Stimulated activated CD8-positive, alpha-beta memory T cell treated with anti-CD3 and anti-CD28 coated beads, Interleukin-2, amount 100 ng/mL, for 48 hours (primary cell): ENCODE data around the gene RRH.
A peak's percentile ranks its signal among the peaks of the same experiment; 100 is the strongest.
"Not testable (repeated sequence)": the region's sequence is repeated elsewhere in the genome, so short reads cannot be mapped to it uniquely, and the experiment has no call there.

Experiments
- DNase-seq, 2 donors: peaks; one replicate each; pipeline ENCODE4 v3.0.0-alpha.2; 2020; ENCODE audit warnings: low read depth in 2 of 2

Gene RRH, protein sequence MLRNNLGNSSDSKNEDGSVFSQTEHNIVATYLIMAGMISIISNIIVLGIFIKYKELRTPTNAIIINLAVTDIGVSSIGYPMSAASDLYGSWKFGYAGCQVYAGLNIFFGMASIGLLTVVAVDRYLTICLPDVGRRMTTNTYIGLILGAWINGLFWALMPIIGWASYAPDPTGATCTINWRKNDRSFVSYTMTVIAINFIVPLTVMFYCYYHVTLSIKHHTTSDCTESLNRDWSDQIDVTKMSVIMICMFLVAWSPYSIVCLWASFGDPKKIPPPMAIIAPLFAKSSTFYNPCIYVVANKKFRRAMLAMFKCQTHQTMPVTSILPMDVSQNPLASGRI

DNA sequence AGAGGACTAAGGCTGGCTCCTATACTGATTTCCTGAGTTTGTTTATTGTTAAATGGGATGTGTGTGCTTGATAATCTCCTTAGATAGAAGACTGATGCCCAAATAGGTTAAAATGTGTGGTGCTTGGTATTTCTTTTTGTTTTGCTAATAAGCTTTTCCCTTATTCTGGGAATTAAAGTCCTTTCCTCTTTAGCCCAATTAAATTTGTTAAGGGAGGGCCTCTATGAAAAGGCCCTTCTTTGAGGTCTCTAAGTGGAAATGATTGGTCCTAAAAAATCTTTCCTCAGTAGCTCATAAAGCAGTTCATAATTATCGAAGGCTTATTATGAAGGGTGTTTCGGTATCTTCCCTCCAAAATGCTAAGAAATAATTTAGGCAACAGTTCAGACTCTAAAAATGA lies at the start of gene RRH:
RRH (plus strand) TSS at position 301 of the 400 bp plus-strand sequence; CDS start at position 357, 56 bp downstream.
- DNase-seq, result no peak

DNA sequence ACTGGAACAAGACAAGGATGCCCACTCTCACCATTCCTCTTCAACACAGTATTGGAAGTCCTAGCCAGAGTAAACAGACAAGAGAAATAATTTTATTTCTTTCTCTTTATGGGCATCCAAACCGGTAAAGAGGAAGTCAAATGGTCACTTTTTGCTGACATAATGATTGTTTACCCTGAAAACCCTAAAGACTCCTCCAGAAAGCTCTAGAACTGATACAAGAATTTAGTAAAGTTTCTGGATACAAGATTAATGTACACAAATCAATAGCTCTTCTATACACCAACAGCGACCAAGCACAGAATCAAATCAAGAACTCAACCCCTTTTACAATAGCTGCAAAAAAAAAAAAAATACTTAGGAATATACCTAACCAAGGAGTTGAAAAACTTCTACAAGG lies 45.7 kb upstream of the RRH start:
- DNase-seq, result not testable (repeated sequence)

DNA sequence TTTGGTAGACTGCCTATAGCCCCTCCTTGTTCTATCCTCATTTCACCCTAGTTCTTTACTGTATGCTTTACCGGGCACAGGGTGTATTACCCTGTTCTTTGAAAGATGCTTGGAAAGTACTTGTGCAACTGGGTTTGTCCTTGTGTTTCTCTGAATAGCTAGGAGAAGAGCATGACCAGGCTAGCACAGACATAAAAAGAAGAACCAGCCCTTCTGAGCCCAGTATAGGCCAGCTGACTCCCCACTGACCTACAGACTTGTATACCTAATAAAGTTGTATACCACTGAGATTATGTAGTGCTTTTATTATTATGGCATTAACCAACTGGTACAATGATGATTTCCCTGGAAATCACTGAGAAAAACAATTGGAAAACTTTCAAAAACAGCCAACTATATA lies 40.9 kb upstream of the RRH start:
- no peak for DNase-seq

DNA sequence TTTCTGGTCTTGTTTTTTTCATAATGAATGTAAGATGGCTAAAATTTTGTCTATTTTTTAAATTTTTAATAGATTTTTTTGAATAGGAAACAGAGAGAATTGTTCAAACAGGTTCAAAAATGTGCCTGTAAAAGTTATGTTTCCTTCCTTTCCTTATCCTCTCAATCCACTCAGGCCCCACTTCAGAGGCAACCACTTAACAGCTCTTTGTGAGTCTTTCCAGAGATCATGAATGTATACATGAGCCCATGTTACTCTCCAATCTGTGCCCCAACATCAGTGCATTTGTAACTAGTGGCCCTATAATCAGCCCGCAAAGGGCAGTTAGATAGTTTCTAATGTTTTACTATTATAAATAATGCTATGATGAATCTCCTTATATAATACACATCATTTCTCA lies 40.0 kb upstream of the RRH start:
- no peak for DNase-seq

DNA sequence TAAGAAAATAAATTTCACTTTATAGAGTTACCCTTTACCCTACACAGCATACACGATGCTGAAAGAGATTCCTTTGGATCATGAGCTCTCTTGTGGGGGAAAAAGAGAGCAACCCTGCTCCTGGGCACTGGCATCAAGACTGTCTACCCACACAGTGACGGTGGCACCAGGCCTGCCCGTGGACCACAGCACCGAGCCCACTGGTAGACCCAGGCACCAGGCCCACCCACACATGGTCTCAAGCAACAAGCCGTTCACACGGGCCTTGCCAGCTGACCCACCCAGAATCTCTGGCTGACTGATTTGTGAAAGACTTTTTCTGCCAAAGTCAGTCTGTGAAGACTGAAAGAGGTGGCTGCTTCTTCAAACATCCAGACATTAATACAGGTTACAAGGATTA lies 32.7 kb upstream of the RRH start:
- DNase-seq, result no peak

DNA sequence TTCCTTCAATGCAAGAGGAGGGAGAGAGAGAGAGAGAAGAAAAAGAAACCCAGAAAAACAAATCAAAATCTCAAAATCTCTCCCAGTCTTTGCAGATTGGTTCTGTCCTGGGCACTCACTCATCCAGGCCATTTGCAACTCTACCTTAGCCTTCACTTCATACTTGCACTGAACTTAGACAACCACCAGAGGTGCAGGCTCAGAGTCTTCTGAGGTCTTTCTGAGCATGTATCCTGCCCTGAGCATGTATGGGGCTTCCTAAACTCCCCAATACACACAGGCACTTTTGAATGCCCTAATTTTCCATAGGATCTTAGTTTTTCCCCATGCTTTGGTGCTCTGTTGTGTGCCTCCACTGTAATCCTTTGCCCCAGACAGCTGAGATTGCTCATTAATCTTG lies 28.9 kb upstream of the RRH start:
- DNase-seq, result no peak

DNA sequence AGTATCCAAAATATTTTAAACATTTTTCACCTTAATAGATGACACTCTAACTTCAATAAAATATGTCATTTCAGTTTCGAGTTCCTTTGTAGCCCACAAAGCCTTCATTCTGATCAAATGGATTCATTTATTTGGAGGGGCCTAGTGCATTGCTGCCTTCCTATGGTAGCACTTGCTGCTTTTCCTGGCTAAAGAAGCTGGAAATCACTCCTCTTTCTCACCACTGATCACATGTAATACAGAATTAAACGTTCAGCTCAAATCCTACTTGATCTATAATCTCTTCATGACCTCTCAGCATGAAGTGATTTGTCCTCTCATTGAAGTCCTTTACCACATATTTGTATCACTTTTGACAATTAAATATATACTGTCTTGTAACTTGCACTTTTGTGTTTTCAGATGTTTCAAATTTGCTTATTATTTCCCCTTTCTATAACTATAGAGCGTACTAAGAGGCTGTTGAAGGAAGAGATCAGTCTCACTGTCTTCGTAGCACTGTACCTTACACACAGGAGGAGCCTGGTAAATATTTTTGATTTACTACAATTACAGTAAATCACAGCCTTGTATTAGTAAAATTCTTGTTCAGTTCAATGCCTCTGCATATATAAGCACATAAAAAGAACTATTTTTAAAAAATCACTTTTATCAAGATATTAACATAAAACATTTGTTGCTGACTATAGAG lies 26.5 kb upstream of the RRH start:
- DNase-seq, result no peak

DNA sequence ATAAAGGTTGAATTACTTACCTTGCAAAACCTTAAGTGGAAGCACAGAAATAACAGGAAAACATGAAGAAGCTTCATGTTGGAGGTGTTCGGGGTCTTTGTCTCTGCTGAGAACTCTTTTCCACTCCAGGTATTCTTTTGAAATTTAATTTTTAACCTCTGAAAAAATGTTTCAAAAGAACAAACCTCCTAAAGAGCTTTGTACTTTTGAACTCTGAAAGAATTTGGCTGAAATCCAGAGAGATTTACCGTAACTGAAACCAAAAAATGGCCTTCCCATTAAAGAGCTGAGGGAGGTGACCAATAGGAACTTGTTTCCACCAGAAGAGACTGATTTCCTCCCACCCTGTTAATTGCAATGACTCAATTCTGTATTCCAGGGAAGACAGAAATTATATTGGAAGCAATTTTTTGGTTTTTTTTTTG lies 25.9 kb upstream of the RRH start, which contains the start of gene CFI:
CFI (minus strand) TSS at position 105 of the 425 bp plus-strand sequence; CDS start at position 77, 28 bp downstream.
- no peak for DNase-seq

DNA sequence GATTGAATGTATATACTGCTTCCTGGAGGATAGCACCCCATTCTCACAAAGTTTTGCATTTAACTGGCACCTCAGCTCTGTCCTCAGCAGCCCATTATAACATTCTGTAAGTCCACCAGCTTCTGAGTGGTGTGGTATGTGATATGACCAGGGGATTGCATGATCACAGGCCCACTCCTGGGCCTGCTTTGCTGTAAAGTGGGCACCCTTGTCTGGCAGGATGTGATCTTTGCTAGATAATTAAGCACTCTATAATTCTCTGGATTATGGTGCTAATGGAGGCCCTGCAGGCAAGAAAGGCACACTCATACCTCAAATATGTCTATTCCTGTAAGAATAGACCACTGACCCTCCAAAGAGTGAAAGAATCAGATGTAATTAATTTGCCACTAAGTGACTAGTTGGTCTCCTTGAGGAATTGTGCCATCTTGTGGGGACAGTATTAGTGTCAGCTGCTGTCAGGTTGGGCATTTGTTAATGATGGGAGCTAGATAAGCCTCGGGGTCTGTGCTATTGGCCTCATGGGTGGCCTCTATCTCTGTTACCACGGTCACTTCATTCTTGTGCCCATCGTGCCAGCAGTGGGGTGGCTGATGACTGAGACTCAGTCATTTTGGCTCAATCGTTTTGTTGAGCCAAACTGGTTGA lies 23.7 kb upstream of the RRH start:
- DNase-seq, result no peak

DNA sequence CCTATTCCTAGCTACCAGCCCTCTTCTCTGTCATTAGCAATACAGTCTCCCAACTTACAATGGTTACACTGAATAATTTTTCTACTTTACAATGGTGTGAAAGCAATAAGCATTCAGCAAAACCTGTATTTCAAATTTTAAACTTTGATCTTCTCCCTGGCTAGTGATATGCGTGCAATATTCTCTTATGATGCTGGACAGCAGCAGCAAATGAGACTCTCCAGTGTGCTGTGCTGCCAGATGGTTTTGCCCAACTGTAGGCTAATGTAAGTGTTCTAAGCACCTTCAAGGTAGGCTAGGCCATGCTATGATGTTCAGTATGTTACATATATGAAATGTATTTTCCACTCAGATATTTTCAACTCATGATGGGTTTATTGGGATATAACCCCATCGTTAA lies 18.1 kb upstream of the RRH start:
- no peak for DNase-seq

DNA sequence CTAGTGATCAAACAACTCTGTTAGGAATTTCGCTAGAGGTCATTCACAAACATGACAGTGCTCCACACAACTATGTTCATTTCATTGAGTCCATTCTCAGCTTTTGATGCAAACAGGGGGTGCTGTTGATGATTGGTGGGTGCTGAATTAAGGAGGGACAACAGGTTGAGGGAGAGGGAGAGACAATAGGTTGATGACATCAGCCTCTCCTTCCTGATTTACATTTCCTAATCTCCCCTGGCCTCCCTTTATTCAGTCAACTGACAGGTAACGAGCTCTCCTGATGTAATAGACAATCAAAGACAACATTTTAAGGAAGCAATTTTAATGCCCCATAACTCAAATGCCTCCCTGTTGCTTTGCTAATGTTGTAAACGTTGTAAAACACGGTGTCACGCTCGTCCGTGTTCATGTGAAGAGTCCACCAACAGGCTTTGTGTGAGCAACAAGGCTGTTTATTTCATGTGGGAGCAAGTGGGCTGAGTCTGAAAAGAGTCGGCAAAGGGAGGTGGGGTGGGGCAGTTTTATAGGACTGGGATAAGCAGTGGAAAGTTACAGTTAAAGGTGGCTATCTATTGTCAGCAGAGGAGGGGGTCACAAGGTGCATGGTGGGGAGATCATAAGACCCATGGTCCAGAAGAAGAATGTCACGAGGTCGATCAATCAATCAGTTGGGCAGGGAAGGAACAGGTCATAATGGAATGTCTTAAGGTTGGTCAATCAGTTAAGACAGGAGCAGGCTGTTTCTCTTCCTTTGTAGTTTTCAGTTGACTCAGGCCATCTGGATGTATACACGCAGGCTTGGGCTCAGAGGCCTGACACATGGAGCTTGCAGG lies 17.0 kb upstream of the RRH start:
- DNase-seq, result no peak

DNA sequence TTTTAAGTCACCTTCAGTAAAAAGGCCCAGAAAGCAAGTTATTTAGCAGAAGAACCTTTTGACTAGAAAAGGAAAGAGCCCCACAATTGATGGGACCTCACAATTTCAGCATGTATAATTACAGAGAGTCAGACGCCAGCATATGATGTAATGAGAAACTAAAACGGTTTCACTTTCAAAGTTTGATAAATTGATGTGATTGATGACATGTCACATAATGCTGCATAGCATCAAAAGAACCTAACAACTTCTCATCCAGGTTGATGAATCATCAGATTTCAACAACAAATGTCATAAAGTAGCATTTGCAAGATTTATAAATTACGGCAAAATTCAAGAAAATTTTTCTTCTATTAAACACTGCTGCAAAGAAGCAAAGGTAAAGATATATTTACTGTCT lies 16.1 kb upstream of the RRH start:
- no peak for DNase-seq

DNA sequence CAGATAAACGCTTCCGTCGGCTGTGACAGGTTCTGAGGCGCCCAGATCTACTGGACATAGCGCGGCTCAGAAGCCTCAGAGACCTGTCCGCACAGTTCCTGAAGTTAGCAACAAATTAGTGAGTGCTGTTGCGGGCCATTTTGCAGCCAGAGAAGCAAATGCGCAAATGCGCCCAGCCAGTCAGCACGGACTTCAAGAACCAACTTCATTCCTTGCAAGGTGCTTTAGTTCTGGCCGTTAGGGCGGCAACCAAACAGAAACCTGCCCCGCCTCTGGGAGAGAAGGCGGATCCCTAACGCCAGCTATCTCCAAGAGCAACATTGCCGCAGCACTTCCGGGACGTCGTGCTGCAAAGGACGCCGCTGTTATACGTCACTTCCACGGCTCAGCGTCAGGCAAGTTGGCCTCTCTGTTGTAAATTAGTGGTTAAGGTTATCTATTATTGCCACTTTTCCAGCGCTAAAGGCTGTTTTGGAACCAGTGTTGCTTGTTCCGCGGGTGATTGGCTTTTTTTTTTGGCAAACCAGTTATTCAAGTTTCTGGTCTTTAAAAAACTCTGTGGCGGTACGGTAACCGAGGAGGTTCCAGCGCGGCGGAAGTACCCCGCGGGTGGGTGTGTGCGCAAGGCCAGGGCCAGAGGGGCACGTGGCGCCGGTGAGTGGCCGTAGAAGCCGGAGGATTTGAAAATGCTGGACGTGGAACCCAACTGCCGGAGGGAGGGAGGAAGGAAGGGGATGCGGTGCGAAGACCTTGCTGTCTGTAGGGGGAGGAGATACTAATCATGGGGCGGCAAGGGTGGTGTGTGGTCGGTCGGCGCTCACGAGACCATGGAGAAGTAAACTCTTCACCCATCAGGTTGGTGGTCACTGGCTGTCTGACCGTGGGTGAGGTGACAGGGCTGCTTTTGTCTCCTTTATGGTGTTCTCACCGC lies 12.4 kb upstream of the RRH start, which contains the start of gene GAR1:
GAR1 (plus strand) TSS at position 612 of the 931 bp plus-strand sequence. CDS start 403 bp downstream, outside the sequence.
- DNase-seq, result peak; percentile 71 to 79

DNA sequence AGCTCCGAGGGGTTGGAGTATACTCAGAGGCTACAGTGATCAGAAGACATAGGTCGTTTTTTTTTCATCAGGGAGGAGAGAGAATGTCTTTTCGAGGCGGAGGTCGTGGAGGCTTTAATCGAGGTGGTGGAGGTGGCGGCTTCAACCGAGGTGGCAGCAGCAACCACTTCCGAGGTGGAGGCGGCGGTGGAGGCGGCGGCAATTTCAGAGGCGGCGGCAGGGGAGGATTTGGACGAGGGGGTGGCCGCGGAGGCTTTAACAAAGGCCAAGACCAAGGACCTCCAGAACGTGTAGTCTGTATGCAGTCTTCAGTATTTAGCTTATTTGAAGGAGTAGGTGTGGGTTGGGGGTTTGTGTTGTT lies 11.7 kb upstream of the RRH start:
- DNase-seq, result peak; percentile 31 to 34

DNA sequence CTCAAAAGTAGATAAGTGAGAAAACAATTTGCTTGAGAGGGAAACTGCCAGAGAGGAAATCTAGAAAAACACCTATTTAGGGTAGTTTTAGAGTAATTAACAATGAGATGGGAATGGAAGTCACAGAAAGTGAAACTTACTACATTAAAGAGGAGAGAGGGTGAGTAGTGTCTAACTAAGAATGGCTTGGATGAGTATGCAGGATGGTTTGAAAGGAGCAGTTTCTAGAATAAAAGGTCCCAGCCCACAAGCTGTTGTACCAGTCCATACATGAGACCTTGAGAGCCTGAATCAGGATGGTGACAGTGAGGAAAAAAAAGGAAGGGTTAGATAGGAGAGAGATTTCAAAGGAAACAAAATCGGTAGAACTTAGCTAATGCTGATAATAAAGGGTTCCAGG lies 10.9 kb upstream of the RRH start:
- DNase-seq, result no peak

DNA sequence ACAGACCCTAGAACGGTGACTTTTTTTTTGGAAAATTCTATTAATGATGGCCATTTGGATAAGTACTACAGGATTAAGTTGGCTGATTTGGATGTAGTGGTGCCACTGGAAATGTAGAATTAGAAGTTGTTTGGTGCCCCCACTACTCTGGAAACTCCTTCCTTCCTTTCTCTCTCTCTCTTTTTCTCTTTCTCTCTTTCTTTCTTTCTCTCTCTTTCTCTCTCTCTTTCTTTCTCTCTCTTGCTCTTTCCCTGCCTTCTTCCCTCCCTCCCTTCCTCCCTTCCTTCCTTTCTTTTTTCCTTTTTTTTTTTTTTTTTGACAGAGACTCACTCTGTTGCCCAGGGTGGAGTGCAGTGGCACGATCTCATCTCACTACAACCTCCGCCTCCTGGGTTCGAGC lies 9.5 kb upstream of the RRH start:
- DNase-seq, result no peak

DNA sequence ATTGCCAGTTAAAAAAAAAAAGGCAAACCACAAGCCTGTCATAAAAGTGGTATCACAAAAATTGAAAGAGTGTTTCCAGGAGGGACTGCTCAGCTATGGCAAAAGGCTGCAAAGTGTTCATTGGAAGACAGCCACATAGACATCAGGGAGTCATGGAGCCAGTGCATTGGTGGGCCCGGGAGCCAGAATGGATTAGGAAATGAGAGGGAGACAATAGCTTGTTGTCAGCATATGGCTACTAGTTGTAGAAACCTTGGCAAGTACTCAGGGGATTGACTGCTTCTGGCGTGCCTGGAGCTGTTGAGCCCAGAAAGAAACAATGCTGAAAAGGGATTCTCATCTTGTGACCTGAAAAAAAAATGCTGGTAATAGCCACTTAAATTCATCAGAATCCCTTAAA lies 7.2 kb upstream of the RRH start:
- no peak for DNase-seq

DNA sequence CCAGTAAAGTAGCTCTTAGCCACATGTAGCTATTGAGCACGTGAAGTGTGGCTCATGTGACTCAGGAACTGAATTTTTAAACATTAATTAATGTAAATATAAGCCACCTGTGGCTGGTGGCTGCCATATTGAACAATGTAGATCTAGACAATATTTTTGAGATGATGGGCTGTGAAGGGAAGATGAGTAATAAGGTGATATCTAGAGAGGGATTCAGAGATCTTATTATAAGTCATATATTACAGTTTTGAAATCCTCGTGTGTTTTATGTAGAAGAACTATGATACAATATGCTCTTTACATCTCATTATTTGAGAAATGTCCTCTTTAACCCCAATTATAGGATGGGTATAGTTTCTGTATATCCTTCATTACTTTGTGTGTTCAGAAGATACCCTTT lies 6.6 kb upstream of the RRH start:
- DNase-seq, result no peak

DNA sequence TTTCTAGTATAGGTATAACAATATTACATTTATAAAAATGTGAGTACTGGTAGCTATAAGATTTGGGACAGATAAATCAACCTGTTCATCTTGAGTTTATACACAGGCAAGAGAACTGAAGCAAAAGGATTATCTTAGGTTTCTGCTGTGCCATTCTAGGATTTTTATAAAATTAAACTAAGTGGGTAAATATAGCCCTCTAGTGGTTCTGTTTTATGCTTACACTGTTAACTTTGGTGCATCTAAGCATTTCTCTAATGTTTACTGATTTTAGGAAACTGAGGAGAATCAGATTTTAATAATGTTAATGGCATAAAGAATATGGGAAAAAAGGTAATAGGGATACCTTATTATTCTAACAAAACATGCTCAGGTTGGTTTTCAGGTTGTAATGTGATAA lies 1.1 kb upstream of the RRH start:
- DNase-seq, result no peak

DNA sequence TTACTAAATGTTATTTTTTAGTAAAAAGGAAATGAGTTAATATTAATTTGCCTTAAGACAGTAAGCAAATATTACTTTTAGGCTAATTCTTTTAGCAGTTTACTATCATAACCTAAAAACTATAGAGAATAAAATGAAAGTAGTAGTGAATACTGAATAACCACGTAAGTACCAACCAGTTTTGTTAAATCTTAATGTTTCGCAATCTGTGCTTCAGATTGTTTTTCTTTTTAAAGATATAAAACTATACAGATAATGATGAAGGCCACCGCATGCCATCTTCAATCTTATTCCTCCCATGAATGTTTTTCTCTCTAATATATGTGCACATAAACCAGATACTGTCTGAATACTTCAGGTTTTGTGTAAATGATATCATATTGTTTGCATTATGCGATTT lies 6.0 kb downstream of the RRH start:
- no peak for DNase-seq

DNA sequence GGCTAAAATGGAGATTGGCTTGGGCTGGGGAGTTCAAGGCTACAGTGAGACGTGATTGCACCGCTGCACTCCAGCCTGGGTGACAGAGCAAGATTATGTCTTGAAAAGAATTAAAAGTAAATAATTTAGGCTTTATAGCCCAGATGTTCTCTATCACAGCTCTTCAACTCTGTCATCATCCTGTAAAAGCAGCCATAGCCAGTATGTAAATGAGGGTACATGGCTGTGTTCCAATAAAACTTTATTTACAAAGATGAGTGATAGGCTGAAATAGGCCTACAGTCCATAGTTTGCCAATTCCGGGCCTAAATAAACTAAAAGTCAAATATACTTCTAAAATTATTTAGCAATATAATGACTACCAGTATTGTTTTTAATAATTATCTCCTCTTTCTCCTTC lies 9.2 kb downstream of the RRH start:
- no peak for DNase-seq
